GM12874 (cell line): ENCODE data around the gene NFAM1.

Experiments used
- TF ChIP-seq, protein P1 (sequence below): IDR thresholded peaks from 2 replicates; pipeline ENCODE4 v1.5.1; 2011; ENCODE audit warnings: low read depth, mild to moderate bottlenecking, control low read depth, low read length, moderate library complexity; ENCODE audit not compliant: insufficient read depth

NFAM1 gene

DNA sequence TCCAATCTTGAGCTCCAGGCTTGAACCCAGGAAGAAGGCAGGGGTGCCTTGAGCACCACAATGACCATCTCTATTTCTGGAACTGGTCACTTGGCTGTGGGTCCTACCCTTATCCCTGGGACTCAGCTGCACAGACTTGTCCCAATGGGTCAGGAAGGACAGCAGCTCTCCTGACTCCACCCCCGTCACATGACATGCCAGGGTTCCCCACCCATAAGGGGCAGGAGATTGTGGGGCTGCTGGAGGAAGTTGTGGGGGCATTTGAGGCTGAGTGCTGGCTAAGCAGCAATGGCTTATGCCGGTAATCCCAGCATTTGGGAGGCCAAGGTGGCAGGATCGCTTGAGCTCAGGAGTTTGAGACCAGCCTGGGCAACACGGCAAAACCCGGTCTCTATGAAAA, 56.2 kb downstream of the NFAM1 start:
- TF ChIP-seq, protein P1, sequence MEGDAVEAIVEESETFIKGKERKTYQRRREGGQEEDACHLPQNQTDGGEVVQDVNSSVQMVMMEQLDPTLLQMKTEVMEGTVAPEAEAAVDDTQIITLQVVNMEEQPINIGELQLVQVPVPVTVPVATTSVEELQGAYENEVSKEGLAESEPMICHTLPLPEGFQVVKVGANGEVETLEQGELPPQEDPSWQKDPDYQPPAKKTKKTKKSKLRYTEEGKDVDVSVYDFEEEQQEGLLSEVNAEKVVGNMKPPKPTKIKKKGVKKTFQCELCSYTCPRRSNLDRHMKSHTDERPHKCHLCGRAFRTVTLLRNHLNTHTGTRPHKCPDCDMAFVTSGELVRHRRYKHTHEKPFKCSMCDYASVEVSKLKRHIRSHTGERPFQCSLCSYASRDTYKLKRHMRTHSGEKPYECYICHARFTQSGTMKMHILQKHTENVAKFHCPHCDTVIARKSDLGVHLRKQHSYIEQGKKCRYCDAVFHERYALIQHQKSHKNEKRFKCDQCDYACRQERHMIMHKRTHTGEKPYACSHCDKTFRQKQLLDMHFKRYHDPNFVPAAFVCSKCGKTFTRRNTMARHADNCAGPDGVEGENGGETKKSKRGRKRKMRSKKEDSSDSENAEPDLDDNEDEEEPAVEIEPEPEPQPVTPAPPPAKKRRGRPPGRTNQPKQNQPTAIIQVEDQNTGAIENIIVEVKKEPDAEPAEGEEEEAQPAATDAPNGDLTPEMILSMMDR: no peak

DNA sequence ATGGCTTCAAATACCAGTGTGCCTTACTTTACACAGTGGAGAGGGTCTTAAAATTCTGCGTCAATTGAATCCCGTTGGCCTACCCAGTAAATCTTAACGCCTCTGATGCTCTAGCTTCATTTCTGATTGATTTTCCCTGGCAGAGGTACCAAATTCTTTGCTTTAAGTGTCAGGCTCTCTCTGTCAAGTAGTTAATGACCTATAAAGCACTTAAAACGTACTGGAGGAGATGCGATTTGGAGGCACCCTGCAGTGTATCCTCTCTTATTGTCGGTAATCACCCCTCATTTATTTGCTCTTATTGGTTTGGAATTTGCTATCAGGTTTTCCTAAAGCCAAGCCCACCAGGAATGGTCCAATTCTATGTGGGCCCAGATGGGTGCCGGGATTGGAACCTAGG, 59.2 kb downstream of the NFAM1 start:
- TF ChIP-seq, protein P1: no peak

DNA sequence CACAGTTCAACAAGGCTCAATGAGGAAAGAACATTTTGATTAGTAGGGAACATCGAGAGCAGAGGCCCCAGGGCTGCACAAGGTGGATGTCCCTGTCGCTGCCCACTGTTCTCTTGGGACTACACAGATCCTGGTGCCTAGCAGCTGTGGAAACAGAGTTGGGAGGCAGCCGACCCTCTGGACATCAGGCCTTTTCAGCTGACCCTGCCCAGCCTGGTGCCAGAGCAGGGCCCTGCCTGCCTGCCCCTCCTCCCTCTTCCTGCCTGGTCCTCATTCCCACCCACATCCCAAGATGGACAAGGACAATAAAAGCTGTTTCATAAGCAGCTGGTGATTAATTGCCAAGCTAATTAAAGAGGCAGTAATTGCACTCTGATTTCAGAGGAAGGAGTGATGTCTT, 60.7 kb downstream of the NFAM1 start:
- TF ChIP-seq, protein P1: no peak

DNA sequence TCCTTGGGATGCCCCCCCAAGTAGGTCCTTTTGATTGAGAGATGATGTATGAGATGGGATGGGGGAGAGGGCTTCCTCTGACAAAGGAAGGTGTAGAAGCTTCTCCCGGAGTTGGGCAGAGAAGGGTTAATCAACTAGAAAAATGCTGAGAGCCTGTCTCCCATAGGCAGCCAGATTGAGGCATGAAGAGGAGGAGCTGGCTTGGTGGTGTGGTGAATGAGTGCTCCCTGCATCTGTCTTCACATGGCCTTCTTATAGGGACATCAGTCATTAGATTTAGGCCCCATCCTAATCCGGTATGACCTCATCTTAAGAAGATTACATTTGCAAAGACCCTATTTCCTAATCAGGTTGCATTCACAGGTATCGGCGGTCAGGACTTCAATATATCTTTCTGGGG, 61.1 kb downstream of the NFAM1 start:
- TF ChIP-seq, protein P1: no peak

DNA sequence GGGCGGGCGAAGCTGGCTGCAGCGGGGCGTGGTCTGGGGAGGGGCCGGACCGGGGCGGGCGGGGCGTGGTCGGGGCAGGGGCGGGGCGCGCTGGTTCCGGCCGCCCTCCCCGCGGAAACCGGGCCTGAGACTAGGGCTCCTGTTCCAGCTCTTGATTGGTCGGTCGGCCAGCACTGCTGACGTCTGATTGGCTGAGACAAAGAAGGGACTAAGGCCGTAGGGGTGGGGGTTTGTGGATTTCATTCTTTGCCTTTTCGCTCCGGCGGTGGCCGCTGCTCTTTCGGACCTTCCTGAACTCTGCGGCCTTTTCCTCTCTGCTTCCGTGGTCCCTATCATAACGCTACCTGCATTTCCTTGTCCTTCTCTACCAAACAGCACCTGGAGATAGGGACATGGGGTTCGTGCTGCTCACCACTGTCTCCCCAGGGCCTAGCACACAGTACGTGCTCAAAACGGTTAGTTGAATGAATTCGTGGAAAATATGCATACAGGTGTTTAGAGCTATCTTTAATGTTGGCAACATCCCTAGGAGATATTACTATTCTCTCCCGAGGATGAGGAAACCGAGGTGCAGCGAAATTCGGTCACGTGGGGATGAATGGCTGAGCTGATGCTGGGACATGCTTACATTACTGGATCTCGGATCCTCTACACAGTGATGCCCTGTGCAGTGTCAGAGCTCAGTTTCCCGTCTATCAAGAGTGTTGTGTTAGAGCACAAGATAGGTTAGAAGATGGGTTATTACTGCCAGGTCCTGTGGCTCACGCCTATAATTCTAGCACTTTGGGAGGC, 62.8 kb downstream of the NFAM1 start:
- TF ChIP-seq, protein P1: no peak

DNA sequence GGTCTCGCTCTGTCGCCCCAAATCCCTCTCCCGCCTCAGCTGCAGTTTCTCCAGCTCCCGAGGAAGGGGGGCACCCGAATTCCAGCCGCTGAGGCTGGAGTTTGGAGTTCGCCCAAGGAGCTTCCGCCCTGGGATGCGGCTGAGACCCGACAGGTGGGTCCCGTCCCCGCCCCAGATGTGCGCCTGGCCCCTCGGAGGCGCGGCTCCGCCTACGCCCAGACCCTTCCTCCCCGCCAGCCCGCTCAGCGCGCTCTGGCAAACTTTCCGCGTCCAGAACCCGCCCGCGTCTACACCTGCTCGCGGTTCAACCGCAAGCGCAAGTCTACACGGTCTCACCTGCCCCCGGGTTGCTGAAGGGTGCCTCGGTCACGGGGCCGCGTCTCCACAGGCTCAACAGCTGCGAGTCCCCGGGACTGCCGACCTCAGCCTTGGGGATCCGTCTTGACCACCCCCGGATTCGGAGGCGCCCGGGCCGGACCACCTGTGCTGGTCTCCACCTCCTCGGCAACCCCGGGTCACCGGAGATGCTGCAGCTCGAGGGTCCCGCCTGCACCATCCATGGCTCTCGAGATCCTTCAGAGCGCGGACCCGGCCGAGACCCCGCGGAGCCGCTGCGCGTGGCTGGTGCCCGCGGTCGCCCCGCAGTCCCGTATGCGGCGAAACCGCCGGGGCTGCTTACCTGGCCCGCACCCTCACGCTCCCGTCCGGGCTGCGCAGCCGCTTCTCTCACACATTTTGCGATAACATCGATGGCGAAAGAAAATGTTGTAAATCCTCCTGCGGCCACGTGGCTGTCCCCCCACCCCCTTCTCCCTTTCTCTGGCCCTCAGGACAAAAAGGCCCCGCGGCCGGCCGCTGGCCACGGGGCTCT, 63.6 kb downstream of the NFAM1 start:
- TF ChIP-seq, protein P1: no peak

DNA sequence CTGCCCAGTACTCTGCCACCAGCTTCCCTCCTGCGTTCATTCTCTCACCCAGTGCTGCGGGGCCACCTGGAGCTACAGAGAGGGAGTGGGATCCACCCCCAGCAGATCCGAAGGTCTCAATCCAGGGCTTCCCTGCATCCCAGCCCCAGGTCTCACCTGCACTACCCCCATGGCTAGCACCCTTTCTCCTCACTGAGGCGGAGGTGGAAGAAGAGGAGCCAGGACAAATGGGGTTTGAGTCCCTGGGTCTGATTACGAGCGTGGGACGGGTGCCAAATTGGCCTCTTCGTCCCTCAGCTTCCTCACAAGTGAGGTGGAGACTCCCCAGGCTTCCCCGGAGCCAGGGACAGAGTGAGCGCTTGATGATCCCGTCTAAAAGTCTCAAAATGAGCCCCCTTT, 64.2 kb downstream of the NFAM1 start:
- TF ChIP-seq, protein P1: no peak
